MCF 10A (cell line): Measurements from ENCODE around the gene SEMA4F. TPM values are rescaled to one million over a fixed set of nuclear protein-coding genes. Genes with fewer than 3 reads are reported as not detected.

Source experiments
- BruUV-seq: library from RNA; stranded (reverse); fragments of 400-500 nt; replicated peaks from 2 replicates; lab custom pipeline; 2021; lab: Mats Ljungman, UMichigan
- CTCF ChIA-PET: fragments of 300-600 bp; sonication (Branson Sonifier 250); formaldehyde crosslinking; extraction: SDS; loops from one replicate; lab custom pipeline; 2021; ENCODE audit warnings: antibody characterized with exemption, inconsistent platforms; lab: Yijun Ruan, JAX
- POLR2A ChIA-PET: fragments of 300-600, 350-650 bp; sonication (Branson Sonifier 250); formaldehyde crosslinking; extraction: SDS; loops from one replicate; lab custom pipeline; 2020; ENCODE audit warnings: antibody characterized with exemption, inconsistent platforms; lab: Yijun Ruan, JAX
- DNase-seq: peaks from one replicate; pipeline ENCODE4 v3.0.0-alpha.2; 2018; ENCODE audit not compliant: unreplicated experiment
- H3K27ac Mint-ChIP-seq: one replicate; pipeline ENCODE4 v1.8.0; 2022; ENCODE audit warnings: mild to moderate bottlenecking, low read depth, mixed read lengths; ENCODE audit not compliant: unreplicated experiment
- H3K27me3 Mint-ChIP-seq: one replicate; pipeline ENCODE4 v1.8.0; 2022; ENCODE audit warnings: mixed read lengths; ENCODE audit not compliant: insufficient read depth, unreplicated experiment
- H3K36me3 Mint-ChIP-seq: one replicate; pipeline ENCODE4 v1.8.0; 2022; ENCODE audit warnings: mild to moderate bottlenecking, moderate library complexity, mixed read lengths; ENCODE audit not compliant: insufficient read depth, unreplicated experiment
- H3K4me1 Mint-ChIP-seq: one replicate; pipeline ENCODE4 v1.8.0; 2022; ENCODE audit warnings: mixed read lengths; ENCODE audit not compliant: insufficient read depth, unreplicated experiment
- H3K4me3 Mint-ChIP-seq: one replicate; pipeline ENCODE4 v1.8.0; 2022; ENCODE audit warnings: mild to moderate bottlenecking, moderate library complexity, mixed read lengths; ENCODE audit not compliant: unreplicated experiment
- H3K9me3 Mint-ChIP-seq: one replicate; pipeline ENCODE4 v1.8.0; 2022; ENCODE audit warnings: mixed read lengths; ENCODE audit not compliant: unreplicated experiment
- intact Hi-C: fragments of 100-400 bp; cut with micrococcal nuclease; formaldehyde crosslinking; loops from 2 replicates; pipeline ENCODE4 v1.14.1; 2022
- total RNA-seq: library from RNA; stranded (reverse); gene quantifications from 2 replicates; pipeline ENCODE4 v1.2.3, GENCODE V29; 2022
- TF ChIP-seq, protein P1 (sequence below): fragments of 200-600 bp; IDR thresholded peaks from one replicate; pipeline ENCODE4 v1.8.0; 2022; ENCODE audit warnings: antibody characterized with exemption, mild to moderate bottlenecking; ENCODE audit not compliant: unreplicated experiment

SEMA4F gene
- total RNA-seq, 1 experiment from 2014 or later = 5.2 TPM

DNA sequence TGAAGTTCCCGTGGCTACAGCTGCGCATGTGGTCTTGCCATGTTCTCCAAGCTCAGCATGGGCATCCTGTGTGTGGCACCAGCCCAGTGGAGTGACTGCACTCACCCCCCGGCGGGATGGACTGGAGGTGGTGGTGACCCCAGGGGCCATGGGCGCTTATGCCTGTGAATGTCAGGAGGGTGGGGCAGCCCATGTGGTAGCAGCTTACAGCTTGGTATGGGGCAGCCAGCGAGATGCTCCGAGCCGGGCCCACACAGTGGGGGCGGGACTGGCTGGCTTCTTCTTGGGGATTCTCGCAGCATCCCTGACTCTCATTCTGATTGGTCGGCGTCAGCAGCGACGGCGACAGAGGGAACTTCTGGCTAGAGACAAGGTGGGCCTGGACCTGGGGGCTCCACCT lies 25.6 kb downstream of the SEMA4F start:
- Mint-ChIP-seq H3K36me3 (peaks cover 6% of the 10 kb centered on the region), H3K4me3 (no peak overlapping the region), H3K4me1 (no peaks in the 10 kb centered on the region), H3K27me3 (no peaks in the 10 kb centered on the region), H3K27ac (no peak overlapping the region), H3K9me3 (no peaks in the 10 kb centered on the region)
- CTCF ChIA-PET = interaction anchor here (0.6 to 1.2 kb wide), 4 partner anchors 9 to 197 kb away, joined by 3 read pairs; no protein-coding TSS in a partner anchor
- intact Hi-C loops = no loop called here
- POLR2A ChIA-PET = no interaction called here
- TF ChIP-seq, protein P1, sequence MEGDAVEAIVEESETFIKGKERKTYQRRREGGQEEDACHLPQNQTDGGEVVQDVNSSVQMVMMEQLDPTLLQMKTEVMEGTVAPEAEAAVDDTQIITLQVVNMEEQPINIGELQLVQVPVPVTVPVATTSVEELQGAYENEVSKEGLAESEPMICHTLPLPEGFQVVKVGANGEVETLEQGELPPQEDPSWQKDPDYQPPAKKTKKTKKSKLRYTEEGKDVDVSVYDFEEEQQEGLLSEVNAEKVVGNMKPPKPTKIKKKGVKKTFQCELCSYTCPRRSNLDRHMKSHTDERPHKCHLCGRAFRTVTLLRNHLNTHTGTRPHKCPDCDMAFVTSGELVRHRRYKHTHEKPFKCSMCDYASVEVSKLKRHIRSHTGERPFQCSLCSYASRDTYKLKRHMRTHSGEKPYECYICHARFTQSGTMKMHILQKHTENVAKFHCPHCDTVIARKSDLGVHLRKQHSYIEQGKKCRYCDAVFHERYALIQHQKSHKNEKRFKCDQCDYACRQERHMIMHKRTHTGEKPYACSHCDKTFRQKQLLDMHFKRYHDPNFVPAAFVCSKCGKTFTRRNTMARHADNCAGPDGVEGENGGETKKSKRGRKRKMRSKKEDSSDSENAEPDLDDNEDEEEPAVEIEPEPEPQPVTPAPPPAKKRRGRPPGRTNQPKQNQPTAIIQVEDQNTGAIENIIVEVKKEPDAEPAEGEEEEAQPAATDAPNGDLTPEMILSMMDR = no peak
- BruUV-seq = no TSS peak
- DNase-seq = no peak

DNA sequence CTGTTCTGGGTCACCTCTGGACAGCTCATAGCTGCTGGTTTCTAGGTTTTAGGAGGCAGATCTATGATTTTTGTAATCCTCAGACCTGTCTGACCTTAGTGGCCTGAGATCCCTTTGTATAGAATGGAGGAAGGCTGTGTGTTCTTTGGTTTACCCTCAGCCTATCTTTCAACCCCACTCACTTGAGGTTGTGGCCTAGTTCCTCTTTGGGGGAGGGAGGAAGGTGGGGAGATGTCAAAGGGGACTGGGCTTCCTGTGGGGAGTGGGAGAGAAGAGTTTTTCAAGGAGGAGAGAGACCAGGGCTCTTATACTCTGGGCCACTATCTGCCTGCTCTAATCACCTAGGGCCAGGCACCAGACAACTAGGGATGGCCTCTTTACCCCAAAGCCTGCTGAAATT lies 28.5 kb downstream of the SEMA4F start:
- H3K36me3 Mint-ChIP-seq = peaks cover 6% of the 10 kb centered on the region
- H3K4me1 Mint-ChIP-seq = no peaks in the 10 kb centered on the region
- no TSS peak for BruUV-seq
- no peak for DNase-seq
- no peaks in the 10 kb centered on the region for H3K27me3 Mint-ChIP-seq
- ChIA-PET CTCF (no interaction called here), POLR2A (no interaction called here)
- intact Hi-C loops = no loop called here
- TF ChIP-seq, protein P1 = no peak
- H3K27ac Mint-ChIP-seq = no peak overlapping the region
- no peak overlapping the region for H3K4me3 Mint-ChIP-seq
- no peaks in the 10 kb centered on the region for H3K9me3 Mint-ChIP-seq

DNA sequence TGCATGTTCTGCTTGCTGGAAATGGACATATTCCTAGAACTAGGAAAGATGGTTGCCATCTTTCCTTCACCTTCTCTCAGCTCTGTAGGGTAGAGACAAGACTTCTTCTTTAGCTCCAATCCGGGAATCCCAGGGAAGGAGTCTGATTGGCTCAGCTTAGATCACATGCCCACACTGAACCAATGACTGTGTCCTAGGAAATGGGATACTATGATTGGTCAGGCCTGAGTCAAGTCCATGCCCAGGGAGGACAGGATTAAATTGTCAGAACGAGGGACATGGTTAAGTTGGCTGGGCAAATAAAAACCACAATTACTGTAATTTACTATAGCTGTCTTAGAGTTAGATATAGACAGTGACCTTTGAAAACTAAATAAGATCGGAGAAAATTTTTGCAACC lies 31.4 kb downstream of the SEMA4F start:
- no peak overlapping the region for H3K27ac Mint-ChIP-seq
- intact Hi-C loops = no loop called here
- no TSS peak for BruUV-seq
- TF ChIP-seq, protein P1 = no peak
- H3K4me3 Mint-ChIP-seq = no peak overlapping the region
- H3K9me3 Mint-ChIP-seq = no peaks in the 10 kb centered on the region
- H3K27me3 Mint-ChIP-seq = no peaks in the 10 kb centered on the region
- POLR2A ChIA-PET = no interaction called here
- CTCF ChIA-PET = interaction anchor here (1.1 to 1.5 kb wide), 2 partner anchors 101 to 192 kb away, joined by 3 to 6 read pairs; no protein-coding TSS in a partner anchor
- peaks cover 5% of the 10 kb centered on the region for H3K4me1 Mint-ChIP-seq
- DNase-seq = no peak
- H3K36me3 Mint-ChIP-seq = peaks cover 6% of the 10 kb centered on the region

DNA sequence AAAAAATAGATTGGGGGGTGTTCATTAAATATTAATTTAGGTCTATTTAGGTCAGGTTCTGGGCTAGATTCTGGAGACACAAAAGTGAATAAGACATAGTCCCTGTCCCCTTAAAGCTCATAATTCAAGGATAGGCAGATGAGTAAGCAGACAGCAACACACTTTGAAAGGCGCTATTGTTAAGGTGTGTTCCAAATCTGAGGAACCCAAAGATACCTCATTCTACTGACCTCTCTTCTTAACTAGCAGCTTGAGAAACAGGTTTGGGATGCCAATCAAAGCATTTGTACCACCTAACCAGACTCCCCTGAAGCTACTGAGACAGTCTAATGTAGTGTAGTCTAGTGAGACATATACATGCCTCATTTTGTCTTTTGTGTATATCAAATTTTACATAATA lies 34.8 kb downstream of the SEMA4F start:
- no TSS peak for BruUV-seq
- CTCF ChIA-PET = interaction anchor here (0.6 to 4.1 kb wide), 10 partner anchors 25 to 939 kb away, joined by 3 to 71 read pairs (median 4); no protein-coding TSS in a partner anchor

More for the DNA sequence above, 34.8 kb downstream of the SEMA4F start:
- H3K27me3 Mint-ChIP-seq = no peaks in the 10 kb centered on the region
- intact Hi-C loops = no loop called here
- TF ChIP-seq, protein P1 = no peak
- DNase-seq = no peak
- no peaks in the 10 kb centered on the region for H3K9me3 Mint-ChIP-seq
- POLR2A ChIA-PET = interaction anchor here (0.7 kb wide), 1 partner anchor 187 kb away, joined by 3 read pairs; no protein-coding TSS in a partner anchor
- H3K4me1 Mint-ChIP-seq = peaks cover 6% of the 10 kb centered on the region
- no peak overlapping the region for H3K27ac Mint-ChIP-seq
- H3K36me3 Mint-ChIP-seq = peaks cover 6% of the 10 kb centered on the region
- no peak overlapping the region for H3K4me3 Mint-ChIP-seq
